Activated CD4-positive, CD25-positive, alpha-beta regulatory T cell treated with anti-CD3 and anti-CD28 coated beads, Interleukin-2, amount 50 U/mL, for 72 hours (primary cell): ENCODE data around the gene RAD54L2.
"Not testable (repeated sequence)": the region's sequence is repeated elsewhere in the genome, so short reads cannot be mapped to it uniquely, and the experiment has no call there.

ENCODE experiments used
- DNase-seq: peaks from one replicate; pipeline ENCODE4 v3.0.0; 2021

Gene RAD54L2

GRCh38 chr3:51544011-51544775 lies 5.7 kb downstream of the RAD54L2 start:
- DNase-seq, result no peak

- no peak for DNase-seq
These were observed 8.8 kb downstream of the RAD54L2 start for GRCh38 chr3:51547274-51547673.

GRCh38 chr3:51549311-51549710 lies 10.8 kb downstream of the RAD54L2 start:
- no peak for DNase-seq

- no peak for DNase-seq
These were observed 11.7 kb downstream of the RAD54L2 start for GRCh38 chr3:51550080-51550819.

- no peak for DNase-seq
These were observed 19.5 kb downstream of the RAD54L2 start for GRCh38 chr3:51557993-51558392.

GRCh38 chr3:51559411-51559888 lies 20.9 kb downstream of the RAD54L2 start:
- DNase-seq, result no peak

GRCh38 chr3:51559961-51560360 lies 21.4 kb downstream of the RAD54L2 start:
- no peak for DNase-seq

- not testable (repeated sequence) for DNase-seq
These were observed 23.9 kb downstream of the RAD54L2 start for GRCh38 chr3:51562403-51562802.

GRCh38 chr3:51568036-51568435 lies 29.5 kb downstream of the RAD54L2 start:
- no peak for DNase-seq

GRCh38 chr3:51568996-51569395 lies 30.5 kb downstream of the RAD54L2 start:
- no peak for DNase-seq

GRCh38 chr3:51578238-51578637 lies 39.7 kb downstream of the RAD54L2 start:
- no peak for DNase-seq

- no peak for DNase-seq
These were observed 41.9 kb downstream of the RAD54L2 start for GRCh38 chr3:51580418-51580817.

GRCh38 chr3:51581524-51581923 lies 43.0 kb downstream of the RAD54L2 start:
- DNase-seq, result no peak

- no peak for DNase-seq
These were observed 46.7 kb downstream of the RAD54L2 start for GRCh38 chr3:51585197-51585596.

GRCh38 chr3:51585871-51586270 lies 47.4 kb downstream of the RAD54L2 start:
- DNase-seq, result no peak
